Esophagus (tissue), 2 donors: Measurements from ENCODE around the gene NCAM1. TPM values are rescaled to one million over a fixed set of nuclear protein-coding genes. Genes with fewer than 3 reads are reported as not detected.

Source experiments
- H3K27ac ChIP-seq, 2 donors: one replicate each; pipeline ENCODE4 v1.5.1; 2013; ENCODE audit warnings: low read depth in 2 of 2, mild to moderate bottlenecking in 2 of 2, inconsistent platforms in 1 of 2, low read length in 1 of 2, moderate library complexity in 1 of 2
- H3K27me3 ChIP-seq, 2 donors: one replicate each; pipeline ENCODE4 v1.6.1; 2013; ENCODE audit warnings: low read length in 2 of 2, control low read depth in 1 of 2, mild to moderate bottlenecking in 1 of 2; ENCODE audit not compliant: insufficient read depth in 2 of 2, control insufficient read depth in 1 of 2
- H3K36me3 ChIP-seq, 2 donors: one replicate each; pipeline ENCODE4 v1.6.1; 2013; ENCODE audit warnings: low read length in 1 of 2; ENCODE audit not compliant: control insufficient read depth in 2 of 2, insufficient read depth in 2 of 2
- H3K4me1 ChIP-seq, 2 donors: one replicate each; pipeline ENCODE4 v1.6.1; 2013; ENCODE audit warnings: low read length in 1 of 2; ENCODE audit not compliant: control insufficient read depth in 2 of 2, insufficient read depth in 2 of 2
- H3K4me3 ChIP-seq, 2 donors: one replicate each; pipeline ENCODE4 v1.5.1; 2013; ENCODE audit warnings: low read length in 2 of 2, mild to moderate bottlenecking in 2 of 2, low read depth in 1 of 2, moderate library complexity in 1 of 2
- H3K9me3 ChIP-seq, 2 donors: one replicate each; pipeline ENCODE4 v1.6.1; 2013; ENCODE audit warnings: mild to moderate bottlenecking in 2 of 2, low read depth in 1 of 2, low read length in 1 of 2, moderate library complexity in 1 of 2; ENCODE audit not compliant: control insufficient read depth in 2 of 2, insufficient read depth in 1 of 2
- WGBS, 2 donors: extraction: QIAGEN DNeasy Blood & Tissue Kit; methylation state at CpG; one replicate each; pipeline ENCODE4 v1.1.7; 2013; 5-methylcytosine and 5-hydroxymethylcytosine counted together
- polyA plus RNA-seq, 2 donors: library from polyadenylated mRNA; stranded (reverse); fragments of 200-250 nt; gene quantifications; one replicate each; pipeline ENCODE4 v1.2.3, GENCODE V29; 2013
- donor health status: healthy with polysubstance abuse.
- donor health status: Bipolar disorder and iron deficiency.

Gene NCAM1
- polyA plus RNA-seq, 2 donors: 1.7 to 2.2 TPM

- Histone ChIP-seq H3K27ac (no peak overlapping the region), H3K27me3 (no peaks in the 10 kb centered on the region), H3K4me3 (no peak overlapping the region), H3K9me3 (no peaks in the 10 kb centered on the region), H3K4me1 (no peaks in the 10 kb centered on the region), H3K36me3 (no peaks in the 10 kb centered on the region)
- 50 to 61% methylated on average over 5 of the region's 5 CpGs for WGBS, 2 donors
Measured at GRCh38 chr11:113072237-113072858, 111.1 kb downstream of the NCAM1 start.

GRCh38 chr11:113073290-113073953 is 112.2 kb downstream of the NCAM1 start:
- Histone ChIP-seq H3K36me3 (no peaks in the 10 kb centered on the region), H3K4me1 (no peaks in the 10 kb centered on the region), H3K27me3 (no peaks in the 10 kb centered on the region), H3K9me3 (no peaks in the 10 kb centered on the region), H3K27ac (no peak overlapping the region), H3K4me3 (no peak overlapping the region)
- WGBS, 2 donors: 60 to 79% methylated on average over 3 of the region's 3 CpGs

GRCh38 chr11:113075586-113076095 is 114.4 kb downstream of the NCAM1 start:
- no peak overlapping the region for H3K27ac ChIP-seq
- WGBS, 2 donors: 36 to 55% methylated on average over 1 of the region's 1 CpG
- no peaks in the 10 kb centered on the region for H3K27me3 ChIP-seq

GRCh38 chr11:113077379-113077778 is 116.2 kb downstream of the NCAM1 start:
- H3K4me3 ChIP-seq: no peak overlapping the region
- H3K36me3 ChIP-seq: no peaks in the 10 kb centered on the region
- 87 to 92% methylated on average over 6 of the region's 6 CpGs for WGBS, 2 donors
- H3K4me1 ChIP-seq: no peaks in the 10 kb centered on the region
- no peaks in the 10 kb centered on the region for H3K27me3 ChIP-seq
- H3K9me3 ChIP-seq: no peaks in the 10 kb centered on the region
- H3K27ac ChIP-seq: no peak overlapping the region

More at GRCh38 chr11:113075586-113076095, 114.4 kb downstream of the NCAM1 start:
- Histone ChIP-seq H3K36me3 (no peaks in the 10 kb centered on the region), H3K9me3 (no peaks in the 10 kb centered on the region), H3K4me1 (no peaks in the 10 kb centered on the region), H3K4me3 (no peak overlapping the region)

- Histone ChIP-seq H3K27me3 (peaks cover 0 to 2% of the 10 kb centered on the region in 2 donors), H3K27ac (no peak overlapping the region), H3K36me3 (no peaks in the 10 kb centered on the region), H3K4me3 (no peak overlapping the region), H3K9me3 (no peaks in the 10 kb centered on the region), H3K4me1 (no peaks in the 10 kb centered on the region)
- WGBS, 2 donors: 51 to 62% methylated on average over 12 of the region's 12 CpGs
Measured at GRCh38 chr11:113082341-113082955, 121.2 kb downstream of the NCAM1 start.

- Histone ChIP-seq H3K27ac (no peak overlapping the region), H3K36me3 (no peaks in the 10 kb centered on the region), H3K9me3 (no peaks in the 10 kb centered on the region), H3K4me1 (no peaks in the 10 kb centered on the region), H3K27me3 (peaks cover 0 to 2% of the 10 kb centered on the region in 2 donors), H3K4me3 (no peak overlapping the region)
- WGBS, 2 donors: 66 to 71% methylated on average over 3 of the region's 3 CpGs
Measured at GRCh38 chr11:113083571-113083970, 122.4 kb downstream of the NCAM1 start.

- Histone ChIP-seq H3K4me1 (no peaks in the 10 kb centered on the region), H3K4me3 (no peak overlapping the region), H3K36me3 (no peaks in the 10 kb centered on the region), H3K9me3 (no peaks in the 10 kb centered on the region), H3K27ac (no peak overlapping the region), H3K27me3 (peaks cover 0 to 2% of the 10 kb centered on the region in 2 donors)
- WGBS, 2 donors: 86 to 87% methylated on average over 4 of the region's 4 CpGs
Measured at GRCh38 chr11:113084297-113084696, 123.1 kb downstream of the NCAM1 start.

- no peaks in the 10 kb centered on the region for H3K9me3 ChIP-seq
- H3K4me1 ChIP-seq: no peaks in the 10 kb centered on the region
- H3K4me3 ChIP-seq: no peak overlapping the region
- H3K36me3 ChIP-seq: no peaks in the 10 kb centered on the region
- 83 to 84% methylated on average over 3 of the region's 3 CpGs for WGBS, 2 donors
- peaks cover 0 to 2% of the 10 kb centered on the region in 2 donors for H3K27me3 ChIP-seq
- no peak overlapping the region for H3K27ac ChIP-seq
Measured at GRCh38 chr11:113085446-113085845, 124.2 kb downstream of the NCAM1 start.

GRCh38 chr11:113087706-113088105 is 126.5 kb downstream of the NCAM1 start:
- WGBS, 2 donors: 76 to 80% methylated on average over 4 of the region's 4 CpGs
- no peaks in the 10 kb centered on the region for H3K9me3 ChIP-seq
- H3K27me3 ChIP-seq: peaks cover 0 to 2% of the 10 kb centered on the region in 2 donors

More at GRCh38 chr11:113087706-113088105, 126.5 kb downstream of the NCAM1 start:
- Histone ChIP-seq H3K4me1 (no peaks in the 10 kb centered on the region), H3K36me3 (no peaks in the 10 kb centered on the region), H3K27ac (no peak overlapping the region), H3K4me3 (no peak overlapping the region)
